PC-9 (cell line): ENCODE measurements around the gene LBH. TPM values are rescaled to one million over a fixed set of nuclear protein-coding genes. Genes with fewer than 3 reads are reported as not detected.

Experiments
- BruUV-seq: library from RNA; stranded (reverse); fragments of 400-500 nt; replicated peaks from 2 replicates; lab custom pipeline; 2021; lab: Mats Ljungman, UMichigan
- CTCF ChIA-PET: fragments of 300-600 bp; sonication (Branson Sonifier 250); formaldehyde crosslinking; loops from one replicate; lab custom pipeline; 2022; ENCODE audit warnings: antibody characterized with exemption; lab: Charles Lee
- POLR2A ChIA-PET: fragments of 300-600 bp; sonication (Branson Sonifier 250); formaldehyde crosslinking; loops from one replicate; lab custom pipeline; 2022; ENCODE audit warnings: antibody characterized with exemption; ENCODE audit not compliant: unreplicated experiment; lab: Charles Lee
- DNase-seq, 2 experiments: peaks; one replicate each; pipeline versions ENCODE4 v3.0.0 to v3.0.0-alpha.2; 2015 to 2022; ENCODE audit warnings: mixed read lengths in 1 of 2
- H2AFZ ChIP-seq: fragments of 200-600 bp; sonication (generic); 2 replicates; pipeline ENCODE4 v1.8.1; 2017; ENCODE audit warnings: antibody characterized with exemption
- H3F3A ChIP-seq: fragments of 200-600 bp; sonication (generic); 2 replicates; pipeline ENCODE4 v1.8.1; 2017; ENCODE audit warnings: antibody characterized with exemption, mild to moderate bottlenecking, low read depth; ENCODE audit not compliant: insufficient read depth
- H3K27ac ChIP-seq: fragments of 200-600 bp; sonication (generic); 2 replicates; pipeline ENCODE4 v1.6.1; 2016; ENCODE audit warnings: mixed run types
- H3K27me3 ChIP-seq: fragments of 200-600 bp; sonication (generic); 2 replicates; pipeline ENCODE4 v1.6.1; 2016; ENCODE audit warnings: low read depth, mixed run types; ENCODE audit not compliant: insufficient read depth
- H3K36me3 ChIP-seq: fragments of 200-600 bp; sonication (generic); 2 replicates; pipeline ENCODE4 v1.6.1; 2016; ENCODE audit warnings: low read depth, mixed run types
- H3K4me1 ChIP-seq: fragments of 200-600 bp; sonication (generic); replicated peaks from 2 replicates; pipeline ENCODE4 v1.6.1; 2016; ENCODE audit warnings: mixed run types; ENCODE audit not compliant: insufficient read depth
- H3K4me2 ChIP-seq: fragments of 200-600 bp; sonication (generic); 2 replicates; pipeline ENCODE4 v1.6.1; 2017; ENCODE audit warnings: mixed run types
- H3K4me3 ChIP-seq: fragments of 200-600 bp; sonication (generic); 2 replicates; pipeline ENCODE4 v1.6.1; 2016; ENCODE audit warnings: mixed run types
- H3K79me2 ChIP-seq: fragments of 200-600 bp; sonication (generic); 2 replicates; pipeline ENCODE4 v1.6.1; 2017; ENCODE audit warnings: low read depth, mixed run types
- H3K9me2 ChIP-seq: fragments of 200-600 bp; sonication (generic); 2 replicates; pipeline ENCODE4 v1.8.1; 2017; ENCODE audit warnings: mild to moderate bottlenecking; ENCODE audit not compliant: insufficient read depth
- H3K9me3 ChIP-seq: fragments of 200-600 bp; sonication (generic); 2 replicates; pipeline ENCODE4 v1.8.1; 2016; ENCODE audit warnings: low read depth; ENCODE audit not compliant: insufficient read depth
- H4K20me1 ChIP-seq: fragments of 200-600 bp; sonication (generic); 2 replicates; pipeline ENCODE4 v1.8.1; 2017; ENCODE audit not compliant: insufficient read depth
- CTCF ChIP-seq: fragments of 200-600 bp; sonication (generic); conservative IDR thresholded peaks from 2 replicates; pipeline ENCODE4 v1.6.1; 2017; ENCODE audit warnings: mixed run types, antibody characterized with exemption, mild to moderate bottlenecking, moderate library complexity
- EZH2 ChIP-seq: fragments of 200-600 bp; sonication (generic); IDR thresholded peaks from 2 replicates; pipeline ENCODE4 v1.8.0; 2017; ENCODE audit warnings: antibody characterized with exemption, low read depth
- intact Hi-C: fragments of 100-400 bp; cut with micrococcal nuclease; formaldehyde crosslinking; loops from one replicate; pipeline ENCODE4 v1.10.0; 2022; ENCODE audit not compliant: unreplicated experiment
- total RNA-seq: library from RNA; stranded (reverse); gene quantifications from 2 replicates; pipeline ENCODE4 v1.2.3, GENCODE V29; 2021

The LBH gene
- total RNA-seq, 1 experiment from 2014 or later, result 30.6 TPM

GRCh38 chr2:30216157-30216556 lies 15.2 kb upstream of the LBH start:
- H3K9me2 ChIP-seq, result no peaks in the 10 kb centered on the region
- peaks cover 37% of the 10 kb centered on the region for H3F3A ChIP-seq
- H3K4me2 ChIP-seq, result no peak overlapping the region
- no peak overlapping the region for H2AFZ ChIP-seq
- intact Hi-C loops, result loop anchor here (5.0 to 10.0 kb wide), 3 partner anchors 69 to 1169 kb away; partner anchors contain the start of gene YPEL5
- H3K4me3 ChIP-seq, result no peak overlapping the region
- BruUV-seq, result no TSS peak
- H3K27me3 ChIP-seq, result no peaks in the 10 kb centered on the region
- POLR2A ChIA-PET, result no interaction called here
- no peak for DNase-seq
- CTCF ChIA-PET, result interaction anchor here (0.5 to 0.6 kb wide), 2 partner anchors 8 to 12 kb away, joined by 3 read pairs; no protein-coding TSS in a partner anchor
- H3K4me1 ChIP-seq, result peaks cover 49% of the 10 kb centered on the region
- TF ChIP-seq EZH2 (no peak), CTCF (no peak)
- peaks cover 4% of the 10 kb centered on the region; the same call in 1 of the 2 replicates for H4K20me1 ChIP-seq
- no peaks in the 10 kb centered on the region for H3K79me2 ChIP-seq
- no peaks in the 10 kb centered on the region for H3K36me3 ChIP-seq
- H3K27ac ChIP-seq, result no peak overlapping the region
- no peaks in the 10 kb centered on the region for H3K9me3 ChIP-seq

DNA sequence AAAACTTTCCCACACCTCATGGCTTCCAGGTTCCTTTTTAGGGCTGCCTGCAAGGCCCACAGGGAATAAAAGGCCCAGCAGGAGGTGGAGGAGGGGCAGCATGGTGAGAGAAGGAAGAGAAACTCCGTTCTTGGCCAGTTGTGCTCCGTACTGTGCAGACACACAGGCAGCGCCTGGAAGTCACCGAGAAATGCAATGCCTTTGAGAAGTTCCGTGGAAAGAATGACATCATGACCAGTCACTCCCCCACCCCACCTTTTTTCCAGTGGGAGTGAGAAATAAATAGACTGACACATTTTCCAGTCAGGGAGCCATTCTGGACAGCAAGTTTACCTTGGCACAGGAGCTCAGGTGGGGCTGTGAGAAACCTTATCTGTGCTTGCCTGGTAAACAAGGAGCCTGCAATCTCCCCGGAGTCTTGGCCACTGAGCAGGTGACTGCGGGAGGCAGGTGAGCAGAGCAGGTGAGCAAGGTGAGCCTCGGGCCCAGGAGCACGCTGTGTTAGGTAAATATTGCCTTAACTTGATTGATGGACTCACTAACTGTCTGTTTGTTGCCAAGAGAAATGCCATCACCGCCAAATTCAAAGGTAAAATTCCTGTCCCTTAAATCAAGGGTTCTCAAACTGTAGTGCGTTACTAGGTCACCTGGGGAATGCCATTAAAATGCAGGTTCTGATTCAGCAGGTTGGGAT lies 13.5 kb upstream of the LBH start:
- peak; percentile 94 to 100 for DNase-seq
- intact Hi-C loops, result loop anchor here (1.0 to 10.0 kb wide), 9 partner anchors 17 to 1167 kb away; partner anchors contain the start of genes LCLAT1 and YPEL5

More for the DNA sequence above, 13.5 kb upstream of the LBH start:
- TF ChIP-seq EZH2 (no peak), CTCF (no peak)
- Histone ChIP-seq H3K4me3 (peak overlapping the region; percentile 24; the same call in 1 of the 2 replicates), H3K4me1 (peaks cover 49% of the 10 kb centered on the region), H3K27me3 (no peaks in the 10 kb centered on the region), H3K4me2 (peak overlapping the region; percentile 77), H3K9me3 (no peaks in the 10 kb centered on the region), H3K79me2 (no peaks in the 10 kb centered on the region), H3F3A (peaks cover 37% of the 10 kb centered on the region), H4K20me1 (peaks cover 4% of the 10 kb centered on the region; the same call in 1 of the 2 replicates), H3K9me2 (no peaks in the 10 kb centered on the region), H2AFZ (peak overlapping the region; percentile 34; the same call in 1 of the 2 replicates), H3K27ac (peak overlapping the region; percentile 81), H3K36me3 (no peaks in the 10 kb centered on the region)
- CTCF ChIA-PET, result interaction anchor here (1.3 to 1.6 kb wide), 3 partner anchors 15 to 57 kb away, joined by 3 to 4 read pairs (median 4); no protein-coding TSS in a partner anchor
- no TSS peak for BruUV-seq
- POLR2A ChIA-PET, result interaction anchor here (0.6 to 1.2 kb wide), 6 partner anchors 12 to 56 kb away, joined by 3 to 12 read pairs (median 4); no protein-coding TSS in a partner anchor
